HFF-Myc (cell line): ENCODE measurements around the gene SNX22.
A peak's percentile ranks its signal among the peaks of the same experiment; 100 is the strongest.
"Not testable (repeated sequence)": the region's sequence is repeated elsewhere in the genome, so short reads cannot be mapped to it uniquely, and the experiment has no call there.

Experiments
- DNase-seq: peaks from one replicate; pipeline ENCODE4 v3.0.0-alpha.2; 2011; ENCODE audit warnings: low read depth; ENCODE audit errors: extremely low read depth
- H3K4me3 ChIP-seq: replicated peaks from 2 replicates; pipeline ENCODE4 v1.5.1; 2011; ENCODE audit warnings: low read depth, mild to moderate bottlenecking, control low read depth, low read length
- CTCF ChIP-seq: IDR thresholded peaks from 2 replicates; pipeline ENCODE4 v1.5.1; 2012; ENCODE audit warnings: mild to moderate bottlenecking, low read depth, low read length, control low read depth; ENCODE audit errors: missing control alignments

Gene SNX22

GRCh38 chr15:64151727-64152506 is at the start of gene SNX22:
SNX22 (plus strand) TSS chr15:64151731; CDS start chr15:64151776, 45 bp downstream.
- no peak for DNase-seq
- TF ChIP-seq CTCF, result no peak
- H3K4me3 ChIP-seq, result peak within 1 kb of the TSS; percentile 47

DNA sequence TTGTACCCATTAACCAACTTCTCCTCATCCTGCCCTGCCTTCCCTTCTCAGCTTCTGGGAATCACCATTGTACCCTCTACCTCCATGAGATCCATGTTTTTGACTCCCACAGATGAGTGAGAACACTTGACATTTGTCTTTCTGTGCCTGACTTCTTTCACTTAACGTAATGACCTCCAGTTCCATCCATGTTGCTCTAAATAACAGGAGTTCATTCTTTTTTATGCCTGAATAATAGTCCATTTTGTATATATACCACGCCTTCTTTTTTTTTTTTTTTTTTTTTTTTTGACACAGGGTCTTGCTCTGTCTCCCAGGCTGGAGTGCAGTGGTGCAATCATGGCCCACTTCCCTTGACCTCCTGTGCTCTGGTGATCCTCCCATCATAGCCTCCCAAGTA is 49.0 kb upstream of the SNX22 start:
- TF ChIP-seq CTCF, result no peak
- no peak for DNase-seq
- H3K4me3 ChIP-seq, result no peak overlapping the region

- no peak for TF ChIP-seq CTCF
- no peak overlapping the region for H3K4me3 ChIP-seq
- DNase-seq, result no peak
These were observed 46.3 kb upstream of the SNX22 start for GRCh38 chr15:64105113-64105704.

DNA sequence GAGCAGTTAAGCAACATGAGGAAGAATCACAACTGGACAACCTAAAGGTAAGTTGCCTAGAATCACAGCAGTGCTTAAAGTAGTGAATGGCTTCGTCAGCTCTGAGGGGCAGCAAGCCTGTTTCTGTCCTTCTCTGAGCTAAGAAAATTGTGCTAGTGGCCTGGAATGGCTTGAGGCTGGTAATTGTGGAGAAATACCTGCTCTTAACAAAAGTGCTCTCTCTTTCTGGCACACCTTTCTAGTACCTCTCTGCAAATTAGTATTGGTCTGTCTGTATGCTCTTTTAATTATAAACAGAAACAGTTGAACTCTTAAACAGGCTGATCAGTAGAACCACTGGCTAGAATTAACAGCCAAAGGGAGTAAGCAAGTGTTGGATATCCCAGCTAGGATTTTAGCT is 44.2 kb upstream of the SNX22 start:
- H3K4me3 ChIP-seq, result no peak overlapping the region
- no peak for TF ChIP-seq CTCF

GRCh38 chr15:64110108-64110701 is 41.3 kb upstream of the SNX22 start:
- H3K4me3 ChIP-seq, DNase-seq: not testable (repeated sequence)

More for the DNA sequence above, 44.2 kb upstream of the SNX22 start:
- DNase-seq, result no peak

DNA sequence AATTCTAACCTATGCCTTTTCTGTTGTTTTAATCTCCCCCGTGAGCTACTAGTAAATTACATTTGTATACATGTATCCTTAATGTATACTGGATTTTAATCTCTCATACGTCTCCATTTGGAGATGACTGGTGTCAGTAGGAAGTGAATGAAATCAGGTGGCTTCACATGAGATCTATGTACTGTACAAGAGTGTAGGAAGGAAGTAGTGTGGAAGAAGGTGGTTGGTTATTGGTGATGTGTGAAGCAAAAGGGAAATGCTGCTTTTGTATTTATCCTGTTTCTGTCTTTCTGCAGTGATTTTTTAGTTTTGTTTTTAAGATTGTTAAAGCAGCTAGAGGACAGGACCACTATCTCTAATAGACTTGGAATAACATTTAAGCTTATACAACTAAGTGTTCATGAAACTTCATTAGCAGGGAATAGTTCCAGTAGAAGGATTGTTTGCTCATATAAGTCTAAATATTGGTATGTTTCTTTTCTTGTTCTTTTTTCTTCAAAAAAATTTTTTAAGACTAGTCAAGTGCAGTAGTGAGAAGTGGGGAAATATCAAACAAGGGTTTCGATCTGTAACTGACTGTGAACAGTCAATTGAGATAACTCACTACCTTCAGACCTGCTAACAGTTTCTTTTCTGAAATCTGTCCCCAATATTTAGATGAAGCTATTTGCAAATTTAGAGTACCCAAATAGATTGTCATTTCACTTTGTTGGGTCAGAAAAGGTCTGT is 40.4 kb upstream of the SNX22 start:
- DNase-seq, result no peak
- H3K4me3 ChIP-seq, result no peak overlapping the region
- no peak for TF ChIP-seq CTCF

- no peak for DNase-seq
- no peak for TF ChIP-seq CTCF
- no peak overlapping the region for H3K4me3 ChIP-seq
These were observed 39.9 kb upstream of the SNX22 start for GRCh38 chr15:64111679-64112050.
